Measurements from ENCODE around the gene FETUB.

GRCh38 chr3:186626254-186626847, 13.8 kb upstream of the FETUB start:
- TF ChIP-seq CTCF (conservative IDR thresholded peaks at IDR 0.05; ENCODE audit: low read length): no peak
- TF ChIP-seq EZH2phosphoT487 (IDR thresholded peaks at IDR 0.05; ENCODE audit: borderline replicate concordance, low read depth, low read length): no peak

Measured in OCI-LY7 (cell line).